Loucy (cell line): ENCODE results near the gene FAM107B.

Experiments used
- EZH2phosphoT487 ChIP-seq: fragments of 200-600 bp; IDR thresholded peaks from 2 replicates; pipeline ENCODE4 v1.6.1; 2018; ENCODE audit warnings: antibody characterized with exemption, mild to moderate bottlenecking, moderate library complexity, borderline replicate concordance
- TF ChIP-seq, protein P1 (sequence below): fragments of 200-600 bp; sonication (generic); conservative IDR thresholded peaks from 2 replicates; pipeline ENCODE4 v1.5.1; 2014; ENCODE audit warnings: mild to moderate bottlenecking, antibody characterized with exemption, low read length

GRCh38 chr10:14757394-14757793, 17.3 kb downstream of the FAM107B start:
- TF ChIP-seq, protein P1, sequence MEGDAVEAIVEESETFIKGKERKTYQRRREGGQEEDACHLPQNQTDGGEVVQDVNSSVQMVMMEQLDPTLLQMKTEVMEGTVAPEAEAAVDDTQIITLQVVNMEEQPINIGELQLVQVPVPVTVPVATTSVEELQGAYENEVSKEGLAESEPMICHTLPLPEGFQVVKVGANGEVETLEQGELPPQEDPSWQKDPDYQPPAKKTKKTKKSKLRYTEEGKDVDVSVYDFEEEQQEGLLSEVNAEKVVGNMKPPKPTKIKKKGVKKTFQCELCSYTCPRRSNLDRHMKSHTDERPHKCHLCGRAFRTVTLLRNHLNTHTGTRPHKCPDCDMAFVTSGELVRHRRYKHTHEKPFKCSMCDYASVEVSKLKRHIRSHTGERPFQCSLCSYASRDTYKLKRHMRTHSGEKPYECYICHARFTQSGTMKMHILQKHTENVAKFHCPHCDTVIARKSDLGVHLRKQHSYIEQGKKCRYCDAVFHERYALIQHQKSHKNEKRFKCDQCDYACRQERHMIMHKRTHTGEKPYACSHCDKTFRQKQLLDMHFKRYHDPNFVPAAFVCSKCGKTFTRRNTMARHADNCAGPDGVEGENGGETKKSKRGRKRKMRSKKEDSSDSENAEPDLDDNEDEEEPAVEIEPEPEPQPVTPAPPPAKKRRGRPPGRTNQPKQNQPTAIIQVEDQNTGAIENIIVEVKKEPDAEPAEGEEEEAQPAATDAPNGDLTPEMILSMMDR, result no peak
- TF ChIP-seq EZH2phosphoT487, result no peak
